Kidney (tissue), 14 donors: ENCODE measurements around the gene DNAH17. TPM values are rescaled to one million over a fixed set of nuclear protein-coding genes. Genes with fewer than 3 reads are reported as not detected.

Experiments used
- DNase-seq, 5 donors: peaks; one replicate each; pipeline ENCODE4 v3.0.0-alpha.2; 2013 to 2020
- FAIRE-seq: peaks from 2 replicates; lab custom pipeline; 2012; peaks lifted over from hg19 to GRCh38; lab: Jason Lieb, UNC
- H3K27ac ChIP-seq, 2 donors: one replicate each; pipeline ENCODE4 v1.7.0; 2013; ENCODE audit warnings: low read depth in 2 of 2, low read length in 2 of 2, inconsistent platforms in 1 of 2
- H3K27me3 ChIP-seq: one replicate; pipeline ENCODE4 v1.7.1; 2013; ENCODE audit warnings: low read length, inconsistent platforms; ENCODE audit not compliant: control insufficient read depth, insufficient read depth
- H3K36me3 ChIP-seq, 3 donors: one replicate each; pipeline versions ENCODE4 v1.7.0 to v1.7.1; 2013; ENCODE audit warnings: low read length in 3 of 3, control low read depth in 1 of 3, inconsistent platforms in 1 of 3; ENCODE audit not compliant: insufficient read depth in 3 of 3, control insufficient read depth in 2 of 3
- H3K4me1 ChIP-seq, 3 donors: one replicate each; pipeline versions ENCODE4 v1.7.0 to v1.7.1; 2013; ENCODE audit warnings: low read length in 3 of 3, inconsistent platforms in 1 of 3, low read depth in 1 of 3; ENCODE audit not compliant: control insufficient read depth in 2 of 3, insufficient read depth in 2 of 3
- H3K4me3 ChIP-seq, 3 donors: one replicate each; pipeline versions ENCODE4 v1.7.0 to v1.8.1; 2013; ENCODE audit warnings: low read length in 3 of 3, control low read depth in 1 of 3, inconsistent platforms in 1 of 3
- H3K9ac ChIP-seq, 3 donors: one replicate each; pipeline versions ENCODE4 v1.7.0 to v1.7.1; 2013; ENCODE audit warnings: low read length in 3 of 3, control low read depth in 1 of 3, inconsistent platforms in 1 of 3
- H3K9me3 ChIP-seq, 3 donors: one replicate each; pipeline versions ENCODE4 v1.7.0 to v1.7.1; 2013; ENCODE audit warnings: low read length in 3 of 3, control low read depth in 1 of 3, inconsistent platforms in 1 of 3; ENCODE audit not compliant: control insufficient read depth in 2 of 3, insufficient read depth in 1 of 3
- intact Hi-C: fragments of 100-400 bp; cut with DNase I; formaldehyde crosslinking; loops from one replicate; pipeline ENCODE4 v1.11.1; 2022
- polyA plus RNA-seq: library from polyadenylated mRNA; stranded (reverse); fragments of 350-450 nt; fragmentation: Illumina TruSeq; extraction: RNeasy Lipid Tissue Mini Kit (QIAGEN cat#74804); gene quantifications from one replicate; pipeline ENCODE4 v1.2.3, GENCODE V29; 2014; ENCODE audit warnings: low read depth, low replicate concordance; ENCODE audit not compliant: insufficient read depth
- total RNA-seq: library from RNA; stranded (reverse); fragmentation: NEBNext Ultra II Directional; extraction: Animal tissue kit (Norgen Biotek cat#: 25700); gene quantifications from one replicate; pipeline ENCODE4 v1.2.1, GENCODE V29; 2021
- TF ChIP-seq, protein P1 (sequence below): IDR thresholded peaks from 3 replicates; pipeline ENCODE4 v1.5.1; 2012; ENCODE audit warnings: mild to moderate bottlenecking, moderate library complexity, borderline replicate concordance; ENCODE audit not compliant: insufficient read depth; ENCODE audit errors: extremely low read depth
- donor health status: control.
- donor health status: control.
- donor health status: control.
- donor health status: control.
- donor health status: control.
- donor health status: DM: yes; HTN: yes; CAD: no.
- donor health status: Normal renal cell carcinoma (clear cell type).

DNAH17 gene
- total and polyA plus RNA-seq, 2 donors from 2014 or later, result 0.09 to 0.17 TPM

DNA sequence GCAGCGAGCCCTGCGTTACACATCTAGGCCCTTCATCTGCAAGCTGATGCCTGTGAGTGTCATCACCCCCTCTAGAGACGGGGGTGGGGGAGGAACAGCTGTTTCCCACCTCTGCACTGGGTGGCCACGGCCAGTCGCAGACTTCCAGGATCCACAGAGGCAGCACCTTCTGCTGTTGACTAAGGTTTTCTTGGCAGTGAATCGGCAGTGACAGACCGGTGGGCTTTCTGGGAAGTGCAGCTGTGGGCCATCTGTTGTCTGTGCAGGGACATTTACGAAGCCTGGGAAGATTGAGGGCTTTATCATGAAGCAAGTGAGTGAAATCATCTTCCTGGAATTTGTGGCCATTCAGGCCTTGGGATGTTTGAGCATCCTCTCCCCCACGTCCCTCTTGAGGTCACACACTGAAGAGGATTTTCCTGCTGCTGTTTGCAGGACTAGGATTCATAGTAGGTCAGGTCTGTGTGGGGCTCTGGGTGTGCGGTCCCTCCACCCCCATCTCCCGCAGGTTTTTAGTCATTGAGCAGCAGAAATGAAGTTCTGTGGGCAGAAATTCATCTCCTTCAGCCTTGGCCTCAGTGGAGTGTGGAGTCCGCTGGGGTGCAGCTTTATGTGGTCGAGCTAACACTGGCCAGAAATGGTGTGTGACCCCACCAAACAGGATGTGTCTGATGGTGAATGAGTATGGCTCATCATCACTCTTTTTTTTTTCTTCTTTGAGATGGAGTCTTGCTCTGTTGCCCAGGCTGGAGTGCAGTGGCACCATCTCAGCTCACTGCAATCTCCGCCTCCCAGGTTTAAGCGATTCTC, 186.8 kb downstream of the DNAH17 start:
- Histone ChIP-seq H3K27me3 (no peaks in the 10 kb centered on the region), H3K9ac (no peak overlapping the region), H3K9me3 (no peaks in the 10 kb centered on the region), H3K36me3 (peaks cover 0 to 14% (median 9%) of the 10 kb centered on the region in 3 donors), H3K4me3 (no peak overlapping the region), H3K4me1 (peaks cover 0 to 18% (median 11%) of the 10 kb centered on the region in 3 donors), H3K27ac (peak overlapping the region in 1 of 2 donors; percentile 60)
- DNase-seq (peak in 1 of 5 donors; percentile 68), FAIRE-seq (no peak)
- intact Hi-C loops, result no loop called here
- TF ChIP-seq, protein P1, sequence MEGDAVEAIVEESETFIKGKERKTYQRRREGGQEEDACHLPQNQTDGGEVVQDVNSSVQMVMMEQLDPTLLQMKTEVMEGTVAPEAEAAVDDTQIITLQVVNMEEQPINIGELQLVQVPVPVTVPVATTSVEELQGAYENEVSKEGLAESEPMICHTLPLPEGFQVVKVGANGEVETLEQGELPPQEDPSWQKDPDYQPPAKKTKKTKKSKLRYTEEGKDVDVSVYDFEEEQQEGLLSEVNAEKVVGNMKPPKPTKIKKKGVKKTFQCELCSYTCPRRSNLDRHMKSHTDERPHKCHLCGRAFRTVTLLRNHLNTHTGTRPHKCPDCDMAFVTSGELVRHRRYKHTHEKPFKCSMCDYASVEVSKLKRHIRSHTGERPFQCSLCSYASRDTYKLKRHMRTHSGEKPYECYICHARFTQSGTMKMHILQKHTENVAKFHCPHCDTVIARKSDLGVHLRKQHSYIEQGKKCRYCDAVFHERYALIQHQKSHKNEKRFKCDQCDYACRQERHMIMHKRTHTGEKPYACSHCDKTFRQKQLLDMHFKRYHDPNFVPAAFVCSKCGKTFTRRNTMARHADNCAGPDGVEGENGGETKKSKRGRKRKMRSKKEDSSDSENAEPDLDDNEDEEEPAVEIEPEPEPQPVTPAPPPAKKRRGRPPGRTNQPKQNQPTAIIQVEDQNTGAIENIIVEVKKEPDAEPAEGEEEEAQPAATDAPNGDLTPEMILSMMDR, result no peak

DNA sequence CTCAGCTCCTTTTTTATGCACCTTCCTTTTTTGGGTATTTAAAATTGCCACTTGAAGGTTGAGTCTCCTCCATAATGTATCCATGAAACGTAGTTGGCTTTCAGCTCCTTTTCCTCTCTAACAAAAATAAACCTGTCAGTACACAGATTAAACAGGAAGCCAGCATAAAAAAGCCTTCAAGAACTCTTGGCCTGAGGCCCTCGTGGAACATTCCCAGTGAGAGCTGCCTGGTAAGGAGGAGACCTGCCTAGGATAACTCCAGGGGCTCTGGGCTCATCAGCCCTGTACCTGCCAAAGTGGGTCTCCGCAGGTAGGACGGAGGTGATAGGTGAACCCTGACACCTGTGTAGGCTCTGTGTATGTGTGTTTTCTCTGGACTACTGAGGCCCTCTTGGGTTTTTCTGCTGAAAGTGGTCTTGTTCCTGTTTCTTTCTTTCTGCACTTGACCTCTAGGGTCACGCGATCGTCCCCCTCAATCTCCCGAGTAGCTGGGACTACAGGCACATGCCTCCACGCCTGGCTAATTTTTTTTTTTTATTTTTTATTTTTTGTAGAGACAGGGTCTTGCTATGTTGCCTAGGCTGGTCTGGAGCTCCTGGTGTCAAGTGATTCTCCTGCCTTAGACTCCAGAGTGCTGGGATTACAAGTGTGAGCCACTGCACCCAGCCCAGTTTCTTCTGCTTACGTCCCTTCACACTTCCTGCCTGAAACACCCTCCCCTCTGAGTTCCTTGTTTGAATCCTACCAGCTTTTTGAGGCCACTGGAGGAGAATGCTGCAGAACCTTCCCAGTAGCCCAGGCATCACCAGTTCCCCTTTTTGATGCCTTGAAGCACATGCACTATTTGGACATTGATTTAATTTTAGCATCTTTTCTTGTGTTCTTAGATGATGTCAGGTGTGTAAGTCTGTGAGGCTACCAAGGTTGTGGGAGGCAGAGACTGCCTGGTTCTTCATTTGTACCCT, 188.9 kb downstream of the DNAH17 start:
- Histone ChIP-seq H3K27me3 (no peaks in the 10 kb centered on the region), H3K9ac (peak overlapping the region in 2 of 3 donors; percentile 4 to 43), H3K4me1 (peaks cover 0 to 23% (median 18%) of the 10 kb centered on the region in 3 donors), H3K4me3 (no peak overlapping the region), H3K27ac (peak overlapping the region; percentile 67 to 81), H3K9me3 (no peaks in the 10 kb centered on the region), H3K36me3 (peaks cover 0 to 3% (median 0%) of the 10 kb centered on the region in 3 donors)
- FAIRE-seq, result no peak
- intact Hi-C loops, result no loop called here
- peak in 1 of 5 donors; percentile 79 for DNase-seq
- TF ChIP-seq, protein P1, result no peak

DNA sequence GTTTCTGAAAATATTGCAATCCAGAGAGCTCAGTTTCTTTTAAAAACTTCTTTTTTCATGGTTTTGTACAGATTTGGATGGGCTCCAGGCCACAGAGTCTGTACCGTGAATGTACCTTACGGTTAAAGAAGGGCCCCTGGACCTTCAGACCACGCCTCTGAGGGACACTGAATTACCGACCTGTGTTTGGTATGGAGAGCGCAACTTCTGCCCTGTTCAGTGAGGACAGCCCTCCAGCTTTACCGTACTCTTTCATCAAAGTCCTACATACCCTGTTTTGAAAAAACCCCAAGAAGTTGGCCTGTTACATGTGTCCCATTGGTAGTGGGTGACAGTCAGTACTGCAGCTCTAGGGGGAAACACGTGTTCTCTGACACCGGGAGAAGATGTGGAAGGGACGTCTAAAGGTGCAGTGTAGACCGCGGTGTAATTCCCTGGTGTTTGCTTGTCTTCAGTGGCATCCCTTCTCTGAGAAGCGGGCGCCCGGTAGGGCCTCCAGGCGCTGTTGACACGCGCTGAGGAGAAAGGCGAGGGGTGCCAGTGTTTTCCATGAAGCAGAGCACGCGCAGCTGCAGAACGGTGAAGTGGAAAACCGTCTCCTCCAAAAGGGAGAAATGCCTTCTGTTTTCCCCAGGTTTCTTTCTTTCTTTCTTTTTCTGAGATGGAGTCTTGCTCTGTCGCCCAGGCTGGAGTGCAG, 192.6 kb downstream of the DNAH17 start:
- Histone ChIP-seq H3K36me3 (peaks cover 0 to 13% (median 0%) of the 10 kb centered on the region in 3 donors), H3K4me3 (no peak overlapping the region), H3K27me3 (no peaks in the 10 kb centered on the region), H3K27ac (peak overlapping the region; percentile 87 to 93), H3K4me1 (peaks cover 0 to 31% (median 30%) of the 10 kb centered on the region in 3 donors), H3K9ac (peak overlapping the region in 2 of 3 donors; percentile 2 to 48), H3K9me3 (no peaks in the 10 kb centered on the region)
- DNase-seq (no peak), FAIRE-seq (no peak)
- TF ChIP-seq, protein P1, result no peak
- intact Hi-C loops, result no loop called here
